NT2/D1 (cell line): Measurements from ENCODE around the gene HAND2.
A peak's percentile ranks its signal among the peaks of the same experiment; 100 is the strongest.

ENCODE experiments used
- DNase-seq: peaks from one replicate; pipeline ENCODE4 v3.0.0-alpha.2; 2011; ENCODE audit warnings: low read depth, low spot score
- H3K27me3 ChIP-seq: 2 replicates; pipeline ENCODE4 v1.6.0; 2011; ENCODE audit warnings: mild to moderate bottlenecking; ENCODE audit not compliant: insufficient read length, insufficient read depth
- H3K36me3 ChIP-seq: 2 replicates; pipeline ENCODE4 v1.6.1; 2011; ENCODE audit warnings: mild to moderate bottlenecking, low read length, mixed read lengths; ENCODE audit not compliant: insufficient read depth, insufficient read length
- H3K4me1 ChIP-seq: 2 replicates; pipeline ENCODE4 v1.5.1; 2011; ENCODE audit not compliant: insufficient read depth, insufficient read length
- H3K4me3 ChIP-seq: 2 replicates; pipeline ENCODE4 v1.5.1; 2011; ENCODE audit warnings: low read depth; ENCODE audit not compliant: insufficient read length
- H3K9ac ChIP-seq: 2 replicates; pipeline ENCODE4 v1.6.0; 2011; ENCODE audit warnings: low read depth; ENCODE audit not compliant: insufficient read length
- H3K9me3 ChIP-seq: 2 replicates; pipeline ENCODE4 v1.5.1; 2011; ENCODE audit warnings: mild to moderate bottlenecking, low read length; ENCODE audit not compliant: insufficient read depth
- SUZ12 ChIP-seq: IDR thresholded peaks from 2 replicates; pipeline ENCODE4 v1.6.1; 2011; ENCODE audit not compliant: insufficient read length, insufficient read depth; ENCODE audit errors: extremely low read depth
- YY1 ChIP-seq: IDR thresholded peaks from 2 replicates; pipeline ENCODE4 v1.6.1; 2011; ENCODE audit not compliant: insufficient read length, insufficient read depth
- ZNF274 ChIP-seq: IDR thresholded peaks from 2 replicates; pipeline ENCODE4 v1.6.1; 2011; ENCODE audit warnings: mild to moderate bottlenecking, low read depth, low read length

HAND2 gene

DNA sequence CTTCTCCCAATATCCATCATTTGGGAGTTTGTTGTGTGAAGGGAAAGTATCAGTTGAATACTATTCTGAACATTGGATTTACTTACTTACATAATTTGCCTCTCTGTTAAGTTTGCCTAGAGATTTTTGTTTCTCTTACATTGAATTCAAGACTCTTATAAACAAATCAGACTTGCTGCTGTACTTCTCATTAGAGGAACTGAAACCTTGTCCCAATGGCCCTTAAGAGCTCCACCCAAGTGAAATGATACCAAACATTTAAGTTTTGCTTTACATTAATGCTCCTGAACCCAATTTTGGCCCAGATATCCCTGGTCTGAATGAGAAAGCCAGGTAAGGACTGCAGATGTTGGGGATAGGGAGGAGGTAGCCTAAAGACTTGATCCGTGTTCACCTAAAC is 32.0 kb downstream of the HAND2 start:
- no peak overlapping the region for H3K9ac ChIP-seq
- no peak for DNase-seq
- H3K36me3 ChIP-seq: no peaks in the 10 kb centered on the region
- H3K4me1 ChIP-seq: peaks cover 3% of the 10 kb centered on the region
- H3K4me3 ChIP-seq: no peak overlapping the region
- H3K9me3 ChIP-seq: no peaks in the 10 kb centered on the region
- H3K27me3 ChIP-seq: peaks cover 12% of the 10 kb centered on the region
- TF ChIP-seq ZNF274 (no peak), SUZ12 (no peak), YY1 (no peak)

DNA sequence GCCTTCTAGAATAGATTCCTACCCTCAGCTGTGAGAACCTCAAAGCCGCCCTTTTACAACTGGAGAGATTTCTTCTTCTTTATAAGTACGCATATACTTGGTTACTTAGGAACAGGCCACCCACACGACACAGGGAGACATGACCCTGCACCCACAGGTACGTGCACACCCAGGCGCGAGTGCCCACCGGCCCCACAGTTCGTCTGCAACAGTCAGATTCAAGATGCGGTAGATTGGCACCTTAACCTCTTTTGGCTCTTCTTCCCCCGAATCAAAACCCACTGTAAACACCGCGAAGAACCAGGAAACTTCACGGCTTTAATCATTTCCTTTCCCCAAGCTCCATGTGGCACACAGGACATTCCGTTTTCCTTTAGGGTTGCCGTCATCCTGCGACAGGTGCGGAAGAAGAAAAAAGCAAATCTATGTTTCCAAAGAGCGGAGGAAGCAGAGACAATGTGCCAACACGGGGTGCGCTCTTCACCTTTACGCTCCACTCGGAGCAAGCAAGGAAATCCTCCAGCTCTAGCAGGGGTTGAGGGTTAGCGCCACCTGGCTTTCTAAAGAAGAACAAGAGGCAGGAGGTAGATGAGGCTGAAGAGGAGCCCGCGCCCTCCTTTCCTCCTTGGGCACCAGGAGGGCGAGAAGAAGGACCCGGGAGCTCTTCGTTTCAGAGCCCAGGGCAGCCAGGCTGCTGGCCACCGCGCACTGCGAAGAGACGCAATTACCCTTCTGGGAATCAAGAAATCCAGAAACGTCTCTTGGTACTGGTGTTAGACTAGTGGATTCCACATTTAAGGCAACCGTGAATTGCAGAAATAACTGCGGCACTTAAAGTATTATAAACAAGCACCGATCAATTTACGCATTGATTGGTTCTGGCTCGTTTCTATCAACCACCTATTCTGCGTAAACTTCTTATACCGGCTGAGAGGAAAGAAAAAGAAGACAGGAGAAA is 35.7 kb downstream of the HAND2 start:
- H3K27me3 ChIP-seq: peaks cover 19% of the 10 kb centered on the region
- H3K4me1 ChIP-seq: peaks cover 3% of the 10 kb centered on the region
- TF ChIP-seq ZNF274: no peak
- no peak for TF ChIP-seq YY1
- no peak for TF ChIP-seq SUZ12
- no peak for DNase-seq
- peak overlapping the region; percentile 9 for H3K4me3 ChIP-seq
- H3K9me3 ChIP-seq: no peaks in the 10 kb centered on the region
- no peaks in the 10 kb centered on the region for H3K36me3 ChIP-seq
- H3K9ac ChIP-seq: no peak overlapping the region

- no peak for TF ChIP-seq YY1
- TF ChIP-seq SUZ12: no peak
- no peak for TF ChIP-seq ZNF274
- no peak for DNase-seq
- H3K9me3 ChIP-seq: no peaks in the 10 kb centered on the region
Observed at GRCh38 chr4:173493041-173493440, 37.0 kb downstream of the HAND2 start.

GRCh38 chr4:173492315-173492714 is 37.7 kb downstream of the HAND2 start:
- TF ChIP-seq SUZ12 (no peak), ZNF274 (no peak), YY1 (no peak)
- H3K4me1 ChIP-seq: peaks cover 3% of the 10 kb centered on the region
- peaks cover 19% of the 10 kb centered on the region for H3K27me3 ChIP-seq
- H3K4me3 ChIP-seq: no peak overlapping the region
- no peaks in the 10 kb centered on the region for H3K9me3 ChIP-seq
- DNase-seq: no peak
- H3K36me3 ChIP-seq: no peaks in the 10 kb centered on the region
- H3K9ac ChIP-seq: no peak overlapping the region

More at GRCh38 chr4:173493041-173493440, 37.0 kb downstream of the HAND2 start:
- H3K36me3 ChIP-seq: no peaks in the 10 kb centered on the region
- H3K4me3 ChIP-seq: no peak overlapping the region
- H3K4me1 ChIP-seq: peaks cover 3% of the 10 kb centered on the region
- H3K27me3 ChIP-seq: peaks cover 19% of the 10 kb centered on the region
- no peak overlapping the region for H3K9ac ChIP-seq

DNA sequence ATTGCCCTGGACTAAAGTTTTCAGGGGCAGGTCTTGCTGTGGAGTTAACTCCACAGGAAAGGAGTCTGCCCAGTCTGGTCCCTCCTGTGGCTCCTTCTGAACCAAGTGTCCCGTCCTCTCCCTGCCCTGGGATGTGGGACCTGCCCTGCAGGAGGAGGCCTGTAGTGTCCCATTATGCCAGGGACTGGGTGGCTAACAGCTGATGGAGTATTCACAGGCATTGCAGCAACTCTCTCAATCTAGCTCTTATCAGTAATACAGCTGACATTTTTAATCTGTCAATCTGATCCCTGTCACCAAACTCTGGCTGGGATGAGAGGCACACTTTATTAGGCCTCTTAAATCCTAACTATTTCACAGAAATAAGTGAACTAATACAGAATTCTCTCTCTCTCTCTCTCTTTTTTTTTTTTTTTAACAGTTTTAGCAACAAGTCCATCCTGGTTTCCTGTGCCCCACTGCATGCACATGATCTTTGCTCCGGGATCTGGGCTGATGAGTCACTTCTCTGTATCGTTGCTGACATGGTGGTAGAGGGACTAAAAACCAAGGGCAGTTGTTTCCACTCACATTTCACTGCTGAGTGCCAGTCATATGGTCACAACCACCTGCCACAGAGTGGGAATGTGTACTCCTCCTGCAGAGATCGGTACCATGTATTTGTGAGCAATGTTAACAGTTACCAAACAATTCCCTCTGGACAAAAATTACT is 39.1 kb downstream of the HAND2 start:
- H3K9ac ChIP-seq: no peak overlapping the region

DNA sequence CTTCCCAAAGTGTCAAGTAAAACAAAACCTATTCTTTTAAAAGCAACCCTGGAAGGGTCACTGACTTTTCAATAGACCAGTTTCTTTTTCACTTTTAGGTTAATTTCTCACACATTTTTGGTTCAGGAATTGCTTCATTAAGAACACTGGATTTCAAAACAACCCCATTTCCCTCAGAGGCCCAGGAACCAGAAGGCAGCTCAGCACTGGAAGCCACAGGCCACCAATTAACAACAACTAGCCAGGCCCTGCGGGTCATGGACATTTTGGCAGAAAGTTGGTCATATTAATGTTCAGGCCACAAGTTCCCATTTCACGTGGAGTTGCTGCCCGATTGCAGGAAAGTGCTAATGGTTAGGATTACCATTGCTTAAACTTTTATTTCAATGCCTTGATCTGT is 39.8 kb downstream of the HAND2 start:
- Histone ChIP-seq H3K9me3 (no peaks in the 10 kb centered on the region), H3K4me3 (no peak overlapping the region), H3K9ac (no peak overlapping the region), H3K4me1 (peaks cover 3% of the 10 kb centered on the region), H3K36me3 (no peaks in the 10 kb centered on the region), H3K27me3 (peaks cover 19% of the 10 kb centered on the region)
- no peak for TF ChIP-seq YY1
- TF ChIP-seq SUZ12: no peak
- TF ChIP-seq ZNF274: no peak
- no peak for DNase-seq

More for the DNA sequence above, 39.1 kb downstream of the HAND2 start:
- TF ChIP-seq SUZ12: no peak
- no peak for TF ChIP-seq ZNF274
- TF ChIP-seq YY1: no peak
- H3K4me1 ChIP-seq: peaks cover 3% of the 10 kb centered on the region
- H3K9me3 ChIP-seq: no peaks in the 10 kb centered on the region
- H3K36me3 ChIP-seq: no peaks in the 10 kb centered on the region
- H3K27me3 ChIP-seq: peaks cover 19% of the 10 kb centered on the region
- no peak for DNase-seq
- no peak overlapping the region for H3K4me3 ChIP-seq

- peaks cover 19% of the 10 kb centered on the region for H3K27me3 ChIP-seq
- no peak overlapping the region for H3K4me3 ChIP-seq
- no peak overlapping the region for H3K9ac ChIP-seq
- peaks cover 3% of the 10 kb centered on the region for H3K4me1 ChIP-seq
- TF ChIP-seq YY1: no peak
- no peak for TF ChIP-seq ZNF274
- TF ChIP-seq SUZ12: no peak
- no peak for DNase-seq
- H3K9me3 ChIP-seq: no peaks in the 10 kb centered on the region
- no peaks in the 10 kb centered on the region for H3K36me3 ChIP-seq
Observed at GRCh38 chr4:173489514-173489913, 40.5 kb downstream of the HAND2 start.
